Astrocyte (in vitro differentiated cells and primary cell): ENCODE data around the gene CAPNS1. TPM values are rescaled to one million over a fixed set of nuclear protein-coding genes. Genes with fewer than 3 reads are reported as not detected.

ENCODE experiments used
- DNase-seq: peaks from one replicate; pipeline ENCODE4 v3.0.0-alpha.2; 2010; ENCODE audit warnings: low read depth
- FAIRE-seq: peaks from 2 replicates; lab custom pipeline; 2011; peaks lifted over from hg19 to GRCh38; lab: Jason Lieb, UNC
- H2AFZ ChIP-seq: 2 replicates; pipeline ENCODE4 v1.6.0; 2012; ENCODE audit warnings: low read depth, low read length, inconsistent platforms
- H3K27ac ChIP-seq: 2 replicates; pipeline ENCODE4 v1.5.1; 2011; ENCODE audit warnings: low read depth, low read length, inconsistent platforms
- H3K27me3 ChIP-seq: 2 replicates; pipeline ENCODE4 v1.6.0; 2011; ENCODE audit warnings: low read length, inconsistent platforms; ENCODE audit not compliant: insufficient read depth
- H3K36me3 ChIP-seq: 2 replicates; pipeline ENCODE4 v1.5.1; 2011; ENCODE audit warnings: low read length, inconsistent platforms; ENCODE audit not compliant: insufficient read depth
- H3K4me1 ChIP-seq: 2 replicates; pipeline ENCODE4 v1.5.1; 2011; ENCODE audit warnings: low read length, inconsistent platforms; ENCODE audit not compliant: insufficient read depth
- H3K4me2 ChIP-seq: 2 replicates; pipeline ENCODE4 v1.6.0; 2012; ENCODE audit warnings: low read length, inconsistent platforms
- H3K4me3 ChIP-seq: 2 replicates; pipeline ENCODE4 v1.5.1; 2011; ENCODE audit warnings: low read depth, mild to moderate bottlenecking, low read length, inconsistent platforms; ENCODE audit not compliant: insufficient read depth
- H3K79me2 ChIP-seq: 2 replicates; pipeline ENCODE4 v1.6.0; 2012; ENCODE audit warnings: mild to moderate bottlenecking, low read length, inconsistent platforms; ENCODE audit not compliant: insufficient read depth
- H3K9ac ChIP-seq: 2 replicates; pipeline ENCODE4 v1.6.0; 2012; ENCODE audit warnings: mild to moderate bottlenecking, low read length, inconsistent platforms
- H3K9me3 ChIP-seq: 2 replicates; pipeline ENCODE4 v1.5.1; 2012; ENCODE audit warnings: low read depth, mild to moderate bottlenecking, low read length, inconsistent platforms; ENCODE audit not compliant: insufficient read depth
- H4K20me1 ChIP-seq: 2 replicates; pipeline ENCODE4 v1.6.0; 2012; ENCODE audit warnings: low read length, inconsistent platforms; ENCODE audit not compliant: insufficient read depth
- H3K27ac Mint-ChIP-seq: one replicate; pipeline ENCODE4 v1.8.0; 2021; ENCODE audit warnings: mild to moderate bottlenecking, mixed read lengths; ENCODE audit not compliant: unreplicated experiment
- H3K27me3 Mint-ChIP-seq: one replicate; pipeline ENCODE4 v1.8.0; 2021; ENCODE audit warnings: low read depth, mixed read lengths; ENCODE audit not compliant: unreplicated experiment
- H3K36me3 Mint-ChIP-seq: one replicate; pipeline ENCODE4 v1.8.0; 2021; ENCODE audit warnings: low read depth, mixed read lengths; ENCODE audit not compliant: unreplicated experiment
- H3K4me1 Mint-ChIP-seq: one replicate; pipeline ENCODE4 v1.8.0; 2021; ENCODE audit warnings: low read depth, mixed read lengths; ENCODE audit not compliant: unreplicated experiment
- H3K4me3 Mint-ChIP-seq: one replicate; pipeline ENCODE4 v1.8.0; 2021; ENCODE audit warnings: mild to moderate bottlenecking, moderate library complexity, mixed read lengths; ENCODE audit not compliant: unreplicated experiment
- H3K9me3 Mint-ChIP-seq: one replicate; pipeline ENCODE4 v1.8.0; 2021; ENCODE audit warnings: mild to moderate bottlenecking, mixed read lengths; ENCODE audit not compliant: unreplicated experiment
- EZH2 ChIP-seq: IDR thresholded peaks from 2 replicates; pipeline ENCODE4 v1.6.1; 2012; ENCODE audit warnings: mild to moderate bottlenecking, low read length, inconsistent platforms; ENCODE audit not compliant: insufficient read depth
- total RNA-seq: library from RNA; stranded (reverse); gene quantifications from 2 replicates; pipeline ENCODE4 v1.2.1, GENCODE V29; 2021
- TF ChIP-seq, protein P1 (sequence below): IDR thresholded peaks from 2 replicates; pipeline ENCODE4 v1.5.1; 2011; ENCODE audit warnings: low read depth, mild to moderate bottlenecking, inconsistent platforms, low read length, moderate library complexity; ENCODE audit not compliant: insufficient read depth

CAPNS1 gene
- total RNA-seq, 1 donor from 2014 or later, result 665 TPM

DNA sequence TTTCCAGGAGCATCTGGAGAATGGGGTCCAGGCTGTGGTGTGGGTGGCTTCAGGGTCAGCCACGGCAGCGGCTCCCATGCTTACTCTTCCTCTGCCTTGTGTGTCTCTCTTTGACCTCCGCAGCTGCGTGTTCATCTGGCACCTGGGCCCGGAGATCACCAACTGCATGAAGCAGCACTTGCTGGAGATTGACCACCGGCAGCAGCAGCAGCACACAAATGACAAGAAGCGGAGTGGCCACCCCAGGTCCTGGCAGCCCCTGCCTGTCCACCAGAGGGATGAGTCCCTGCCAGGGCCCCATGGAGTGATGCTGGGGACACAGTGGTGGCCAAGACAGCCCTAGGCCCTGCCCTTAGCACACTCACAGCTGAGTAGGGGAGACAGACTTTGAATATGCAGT is 47.3 kb upstream of the CAPNS1 start:
- FAIRE-seq, result no peak
- Histone ChIP-seq H3K27me3 (no peaks in the 10 kb centered on the region), H3K4me2 (no peak overlapping the region), H3K4me1 (no peaks in the 10 kb centered on the region), H3K9me3 (no peaks in the 10 kb centered on the region), H2AFZ (no peak overlapping the region), H3K36me3 (peaks cover 5% of the 10 kb centered on the region), H3K79me2 (no peaks in the 10 kb centered on the region), H3K4me3 (no peak overlapping the region), H4K20me1 (no peaks in the 10 kb centered on the region), H3K9ac (no peak overlapping the region), H3K27ac (no peak overlapping the region)
- H3K4me3 Mint-ChIP-seq, result no peak overlapping the region
- peaks cover 5% of the 10 kb centered on the region for H3K36me3 Mint-ChIP-seq
- TF ChIP-seq, protein P1, sequence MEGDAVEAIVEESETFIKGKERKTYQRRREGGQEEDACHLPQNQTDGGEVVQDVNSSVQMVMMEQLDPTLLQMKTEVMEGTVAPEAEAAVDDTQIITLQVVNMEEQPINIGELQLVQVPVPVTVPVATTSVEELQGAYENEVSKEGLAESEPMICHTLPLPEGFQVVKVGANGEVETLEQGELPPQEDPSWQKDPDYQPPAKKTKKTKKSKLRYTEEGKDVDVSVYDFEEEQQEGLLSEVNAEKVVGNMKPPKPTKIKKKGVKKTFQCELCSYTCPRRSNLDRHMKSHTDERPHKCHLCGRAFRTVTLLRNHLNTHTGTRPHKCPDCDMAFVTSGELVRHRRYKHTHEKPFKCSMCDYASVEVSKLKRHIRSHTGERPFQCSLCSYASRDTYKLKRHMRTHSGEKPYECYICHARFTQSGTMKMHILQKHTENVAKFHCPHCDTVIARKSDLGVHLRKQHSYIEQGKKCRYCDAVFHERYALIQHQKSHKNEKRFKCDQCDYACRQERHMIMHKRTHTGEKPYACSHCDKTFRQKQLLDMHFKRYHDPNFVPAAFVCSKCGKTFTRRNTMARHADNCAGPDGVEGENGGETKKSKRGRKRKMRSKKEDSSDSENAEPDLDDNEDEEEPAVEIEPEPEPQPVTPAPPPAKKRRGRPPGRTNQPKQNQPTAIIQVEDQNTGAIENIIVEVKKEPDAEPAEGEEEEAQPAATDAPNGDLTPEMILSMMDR, result no peak
- no peak for TF ChIP-seq EZH2
- no peak overlapping the region for H3K27ac Mint-ChIP-seq
- no peaks in the 10 kb centered on the region for H3K4me1 Mint-ChIP-seq
- H3K27me3 Mint-ChIP-seq, result peaks cover 7% of the 10 kb centered on the region
- H3K9me3 Mint-ChIP-seq, result no peaks in the 10 kb centered on the region
- DNase-seq, result no peak

DNA sequence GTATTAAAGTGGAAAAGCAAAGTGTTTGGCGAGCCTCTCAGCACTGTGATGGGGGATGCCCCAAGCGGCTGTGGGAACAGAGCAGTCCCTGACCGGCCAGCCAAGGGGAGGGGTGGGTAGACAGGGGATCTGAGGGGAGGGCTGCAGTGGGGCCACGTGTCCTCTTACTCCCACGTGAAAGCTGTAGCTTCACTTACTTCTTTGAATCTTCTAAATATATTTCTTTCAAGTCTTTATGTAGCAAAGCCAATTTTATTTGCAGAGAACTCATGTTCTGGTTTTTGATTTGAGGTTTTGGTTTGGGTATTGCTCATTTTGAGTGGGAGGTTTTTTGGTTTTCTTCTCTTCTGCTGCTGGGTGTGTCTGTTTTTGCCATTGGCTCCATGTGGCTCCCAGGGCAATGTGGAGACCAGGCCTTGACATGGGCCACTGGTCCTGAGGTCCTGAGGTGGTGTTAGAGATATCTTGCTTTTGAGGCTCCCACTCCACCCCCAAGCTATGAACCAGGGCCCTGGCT is 46.7 kb upstream of the CAPNS1 start:
- H3K4me3 Mint-ChIP-seq, result no peak overlapping the region
- TF ChIP-seq EZH2, result no peak
- TF ChIP-seq, protein P1, result no peak

DNA sequence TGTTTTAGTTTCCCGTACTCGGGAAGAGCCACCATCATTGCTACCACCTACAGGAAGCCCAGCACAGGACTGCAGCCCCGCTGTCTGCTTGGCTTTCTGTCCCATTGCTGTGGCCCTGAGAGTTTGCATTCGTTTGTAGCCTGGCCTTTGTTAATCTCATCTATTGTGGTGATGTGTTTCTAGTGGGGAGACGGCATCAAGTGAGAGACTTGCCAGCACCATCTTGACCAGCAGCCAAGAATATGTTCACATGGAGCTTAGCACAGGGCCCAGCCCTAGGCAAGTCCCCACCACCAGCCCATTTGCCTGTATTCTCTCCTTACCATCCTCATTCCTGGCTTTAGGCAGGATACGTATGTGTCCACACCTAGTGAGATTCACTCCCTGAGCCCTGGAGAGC is 46.2 kb upstream of the CAPNS1 start:
- H3K36me3 Mint-ChIP-seq, result peaks cover under 1% of the 10 kb centered on the region
- Histone ChIP-seq H4K20me1 (no peaks in the 10 kb centered on the region), H3K9me3 (no peaks in the 10 kb centered on the region), H3K4me2 (no peak overlapping the region), H3K36me3 (peaks cover 5% of the 10 kb centered on the region), H2AFZ (no peak overlapping the region), H3K9ac (no peak overlapping the region), H3K4me1 (no peaks in the 10 kb centered on the region), H3K27me3 (no peaks in the 10 kb centered on the region), H3K27ac (no peak overlapping the region), H3K79me2 (no peaks in the 10 kb centered on the region), H3K4me3 (no peak overlapping the region)
- TF ChIP-seq, protein P1, result no peak
- no peak for TF ChIP-seq EZH2
- H3K4me3 Mint-ChIP-seq, result no peak overlapping the region
- no peaks in the 10 kb centered on the region for H3K9me3 Mint-ChIP-seq
- no peaks in the 10 kb centered on the region for H3K4me1 Mint-ChIP-seq
- DNase-seq, result no peak
- H3K27ac Mint-ChIP-seq, result no peak overlapping the region
- H3K27me3 Mint-ChIP-seq, result peaks cover 7% of the 10 kb centered on the region
- FAIRE-seq, result no peak

More for the DNA sequence above, 46.7 kb upstream of the CAPNS1 start:
- Histone ChIP-seq H3K4me3 (no peak overlapping the region), H3K27ac (no peak overlapping the region), H3K9ac (no peak overlapping the region), H4K20me1 (no peaks in the 10 kb centered on the region), H3K36me3 (peaks cover 5% of the 10 kb centered on the region), H3K27me3 (no peaks in the 10 kb centered on the region), H2AFZ (no peak overlapping the region), H3K9me3 (no peaks in the 10 kb centered on the region), H3K4me2 (no peak overlapping the region), H3K79me2 (no peaks in the 10 kb centered on the region), H3K4me1 (no peaks in the 10 kb centered on the region)
- Mint-ChIP-seq H3K4me1 (no peaks in the 10 kb centered on the region), H3K36me3 (peaks cover 4% of the 10 kb centered on the region), H3K27me3 (peaks cover 7% of the 10 kb centered on the region), H3K27ac (no peak overlapping the region), H3K9me3 (no peaks in the 10 kb centered on the region)
- FAIRE-seq (no peak), DNase-seq (no peak)
